K562 (cell line): Measurements from ENCODE around the gene ATP8B2. TPM values are rescaled to one million over a fixed set of nuclear protein-coding genes. Genes with fewer than 3 reads are reported as not detected.

ENCODE experiments used
- BMI1 ChIP-seq: fragments of 150-350 bp; IDR thresholded peaks from 2 replicates; pipeline ENCODE4 v1.6.1; 2014; ENCODE audit warnings: low read length
- CBX3 ChIP-seq, 2 experiments: IDR thresholded peaks; 1 replicate in 1 of 2; 2 replicates in 1 of 2; pipeline ENCODE4 v1.6.1; 2012; ENCODE audit warnings: inconsistent platforms in 2 of 2, low read length in 2 of 2, borderline replicate concordance in 1 of 2, control low read depth in 1 of 2
- CC2D1A ChIP-seq: fragments of 450-650 bp; IDR thresholded peaks from 2 replicates; pipeline ENCODE4 v1.6.1; 2017; ENCODE audit warnings: mild to moderate bottlenecking
- ESRRB ChIP-seq: fragments of 250-450 bp; sonication (Bioruptor Pico); IDR thresholded peaks from 2 replicates; pipeline ENCODE4 v1.5.0; 2020; ENCODE audit warnings: mild to moderate bottlenecking, moderate library complexity, borderline replicate concordance
- GABPA ChIP-seq: fragments of 200-800 bp; sonication (Bioruptor generic); conservative IDR thresholded peaks from 2 replicates; pipeline ENCODE4 v1.6.1; 2016; ENCODE audit warnings: low read depth, missing genetic modification characterization, missing compliant biosample characterization
- GTF2E2 ChIP-seq: fragments of 200-800 bp; sonication (Bioruptor generic); IDR thresholded peaks from 2 replicates; pipeline ENCODE4 v1.6.1; 2016; ENCODE audit warnings: missing genetic modification characterization, missing compliant biosample characterization
- HDAC3 ChIP-seq: fragments of 450-650 bp; IDR thresholded peaks from 2 replicates; pipeline ENCODE4 v1.6.1; 2018; ENCODE audit warnings: borderline replicate concordance, mild to moderate bottlenecking, moderate library complexity; ENCODE audit not compliant: partially characterized antibody
- KAT8 ChIP-seq: fragments of 450-650 bp; IDR thresholded peaks from 2 replicates; pipeline ENCODE4 v1.6.1; 2016; ENCODE audit warnings: low read depth, mild to moderate bottlenecking
- KDM4B ChIP-seq, 2 experiments: fragments of 450-650 bp in 1 of 2; sonication (generic) in 1 of 2; IDR thresholded peaks; 2 replicates each; pipeline ENCODE4 v1.6.1; 2016 to 2017; ENCODE audit warnings: borderline replicate concordance in 2 of 2, antibody characterized with exemption in 1 of 2, low read depth in 1 of 2, mild to moderate bottlenecking in 1 of 2
- L3MBTL2 ChIP-seq: fragments of 450-650 bp; IDR thresholded peaks from 2 replicates; pipeline ENCODE4 v1.6.1; 2016; ENCODE audit warnings: mild to moderate bottlenecking, moderate library complexity
- MEF2D ChIP-seq: conservative IDR thresholded peaks from 2 replicates; pipeline ENCODE4 v1.6.1; 2016; ENCODE audit warnings: low read depth, missing genetic modification characterization, missing compliant biosample characterization
- PREB ChIP-seq: sonication (generic); formaldehyde crosslinking; IDR thresholded peaks from 2 replicates; pipeline ENCODE4 v1.8.1; 2023; ENCODE audit warnings: mild to moderate bottlenecking, missing genetic modification reagents
- RBFOX2 ChIP-seq: fragments of 200-400 bp; formaldehyde crosslinking; IDR thresholded peaks from 2 replicates; pipeline ENCODE4 v1.6.1; 2017; ENCODE audit warnings: low read depth, mild to moderate bottlenecking, low read length, moderate library complexity
- RBM34 ChIP-seq: fragments of 200-400 bp; formaldehyde crosslinking; IDR thresholded peaks from 2 replicates; pipeline ENCODE4 v1.6.1; 2018; ENCODE audit warnings: low read length, borderline replicate concordance; ENCODE audit not compliant: insufficient read depth
- RBM39 ChIP-seq: fragments of 200-400 bp; formaldehyde crosslinking; optimal IDR thresholded peaks from 2 replicates; pipeline ENCODE3; 2018; ENCODE audit warnings: low read depth, low read length
- RNF2 ChIP-seq: sonication (generic); IDR thresholded peaks from 2 replicates; pipeline ENCODE4 v1.6.1; 2016
- SNIP1 ChIP-seq: fragments of 450-650 bp; IDR thresholded peaks from 2 replicates; pipeline ENCODE4 v1.7.1; 2017; ENCODE audit warnings: low read depth, mild to moderate bottlenecking
- SRSF9 ChIP-seq: fragments of 200-400 bp; formaldehyde crosslinking; IDR thresholded peaks from 2 replicates; pipeline ENCODE4 v1.6.1; 2017; ENCODE audit warnings: low read depth, low read length, borderline replicate concordance
- ZNF57 ChIP-seq: fragments of 450-650 bp; formaldehyde crosslinking; IDR thresholded peaks from 2 replicates; pipeline ENCODE4 v1.4.0; 2020; ENCODE audit warnings: mild to moderate bottlenecking, moderate library complexity
- polyA plus RNA-seq, 8 experiments: library from polyadenylated mRNA; depleted of rRNA in 4 of 8; stranded (reverse) in 5 of 8; unstranded in 3 of 8; fragments of >200 nt; fragmentation: Nextera tagmentation in 2 of 8; fragmentation: Illumina TruSeq in 1 of 8; extraction: Ambion mirVana in 2 of 8; extraction: Trizol in 1 of 8; gene quantifications; 2 replicates each; pipeline versions ENCODE4 v1.2.1 to v1.2.3, GENCODE V29; 2011 to 2014; ENCODE audit warnings: inconsistent platforms in 1 of 8, missing spikeins in 1 of 8
- total RNA-seq, 7 experiments: library from RNA; depleted of rRNA in 6 of 7; stranded (reverse); fragments of >200 nt in 6 of 7; fragmentation: Illumina TruSeq in 2 of 7; extraction: Trizol in 2 of 7; gene quantifications; 2 replicates each; pipeline versions ENCODE4 v1.2.1 to v1.2.3, GENCODE V29; 2011 to 2021; ENCODE audit warnings: low replicate concordance in 1 of 7
- TF ChIP-seq, protein P1 (sequence below): fragments of 450-650 bp; IDR thresholded peaks from 2 replicates; pipeline ENCODE4 v1.6.1; 2016; ENCODE audit warnings: low read depth, mild to moderate bottlenecking, moderate library complexity
- TF ChIP-seq, protein P2 (sequence below): fragments of 250-450 bp; sonication (Bioruptor Pico); IDR thresholded peaks from 2 replicates; pipeline ENCODE4 v1.9.0; 2021; ENCODE audit warnings: mild to moderate bottlenecking, inconsistent platforms
- TF ChIP-seq, protein P3 (sequence below), 3 experiments: IDR thresholded peaks in 2 of 3; conservative IDR thresholded peaks in 1 of 3; 2 replicates each; pipeline ENCODE4 v1.5.1; 2011 to 2012; ENCODE audit warnings: low read length in 3 of 3, mild to moderate bottlenecking in 3 of 3, control low read depth in 2 of 3, improper control_type of control experiment in 1 of 3, inconsistent platforms in 1 of 3, low read depth in 1 of 3, mixed read lengths in 1 of 3, moderate library complexity in 1 of 3; ENCODE audit not compliant: insufficient read depth in 2 of 3

The ATP8B2 gene
- total and polyA plus RNA-seq, 9 of the 15 experiments (the other 6 are each of a cell fraction or from before 2014, with no cell fraction given): 0.27 to 33.2 (median 18.4) TPM

- peak; percentile 65 for TF ChIP-seq RBFOX2
- peak; percentile 31; the same call in 1 of the 2 replicates for TF ChIP-seq CC2D1A
- TF ChIP-seq SNIP1: no peak
- TF ChIP-seq KAT8: no peak
- TF ChIP-seq GABPA (tag): peak; percentile 81
- peak; percentile 94 for TF ChIP-seq MEF2D (tag)
- no peak for TF ChIP-seq ESRRB
- peak; percentile 41; the same call in 1 of the 2 replicates for TF ChIP-seq L3MBTL2
- no peak for TF ChIP-seq HDAC3
- TF ChIP-seq, protein P1, sequence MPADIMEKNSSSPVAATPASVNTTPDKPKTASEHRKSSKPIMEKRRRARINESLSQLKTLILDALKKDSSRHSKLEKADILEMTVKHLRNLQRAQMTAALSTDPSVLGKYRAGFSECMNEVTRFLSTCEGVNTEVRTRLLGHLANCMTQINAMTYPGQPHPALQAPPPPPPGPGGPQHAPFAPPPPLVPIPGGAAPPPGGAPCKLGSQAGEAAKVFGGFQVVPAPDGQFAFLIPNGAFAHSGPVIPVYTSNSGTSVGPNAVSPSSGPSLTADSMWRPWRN: no peak
- TF ChIP-seq RNF2: no peak
- TF ChIP-seq CBX3 (IDR thresholded peaks at IDR 0.05; ENCODE audit: borderline replicate concordance in 1 of 2, low read length in 2 of 2): peak in 1 of 2 experiments; percentile 79; a peak in 1 of 3 replicates
- TF ChIP-seq, protein P2, sequence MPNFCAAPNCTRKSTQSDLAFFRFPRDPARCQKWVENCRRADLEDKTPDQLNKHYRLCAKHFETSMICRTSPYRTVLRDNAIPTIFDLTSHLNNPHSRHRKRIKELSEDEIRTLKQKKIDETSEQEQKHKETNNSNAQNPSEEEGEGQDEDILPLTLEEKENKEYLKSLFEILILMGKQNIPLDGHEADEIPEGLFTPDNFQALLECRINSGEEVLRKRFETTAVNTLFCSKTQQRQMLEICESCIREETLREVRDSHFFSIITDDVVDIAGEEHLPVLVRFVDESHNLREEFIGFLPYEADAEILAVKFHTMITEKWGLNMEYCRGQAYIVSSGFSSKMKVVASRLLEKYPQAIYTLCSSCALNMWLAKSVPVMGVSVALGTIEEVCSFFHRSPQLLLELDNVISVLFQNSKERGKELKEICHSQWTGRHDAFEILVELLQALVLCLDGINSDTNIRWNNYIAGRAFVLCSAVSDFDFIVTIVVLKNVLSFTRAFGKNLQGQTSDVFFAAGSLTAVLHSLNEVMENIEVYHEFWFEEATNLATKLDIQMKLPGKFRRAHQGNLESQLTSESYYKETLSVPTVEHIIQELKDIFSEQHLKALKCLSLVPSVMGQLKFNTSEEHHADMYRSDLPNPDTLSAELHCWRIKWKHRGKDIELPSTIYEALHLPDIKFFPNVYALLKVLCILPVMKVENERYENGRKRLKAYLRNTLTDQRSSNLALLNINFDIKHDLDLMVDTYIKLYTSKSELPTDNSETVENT (CRISPR knock-in tag): no peak
- TF ChIP-seq KDM4B (IDR thresholded peaks at IDR 0.05; ENCODE audit: borderline replicate concordance in 2 of 2, low read depth in 1 of 2): no peak
- no peak for TF ChIP-seq RBM39
- no peak for TF ChIP-seq RBM34
- TF ChIP-seq, protein P3, sequence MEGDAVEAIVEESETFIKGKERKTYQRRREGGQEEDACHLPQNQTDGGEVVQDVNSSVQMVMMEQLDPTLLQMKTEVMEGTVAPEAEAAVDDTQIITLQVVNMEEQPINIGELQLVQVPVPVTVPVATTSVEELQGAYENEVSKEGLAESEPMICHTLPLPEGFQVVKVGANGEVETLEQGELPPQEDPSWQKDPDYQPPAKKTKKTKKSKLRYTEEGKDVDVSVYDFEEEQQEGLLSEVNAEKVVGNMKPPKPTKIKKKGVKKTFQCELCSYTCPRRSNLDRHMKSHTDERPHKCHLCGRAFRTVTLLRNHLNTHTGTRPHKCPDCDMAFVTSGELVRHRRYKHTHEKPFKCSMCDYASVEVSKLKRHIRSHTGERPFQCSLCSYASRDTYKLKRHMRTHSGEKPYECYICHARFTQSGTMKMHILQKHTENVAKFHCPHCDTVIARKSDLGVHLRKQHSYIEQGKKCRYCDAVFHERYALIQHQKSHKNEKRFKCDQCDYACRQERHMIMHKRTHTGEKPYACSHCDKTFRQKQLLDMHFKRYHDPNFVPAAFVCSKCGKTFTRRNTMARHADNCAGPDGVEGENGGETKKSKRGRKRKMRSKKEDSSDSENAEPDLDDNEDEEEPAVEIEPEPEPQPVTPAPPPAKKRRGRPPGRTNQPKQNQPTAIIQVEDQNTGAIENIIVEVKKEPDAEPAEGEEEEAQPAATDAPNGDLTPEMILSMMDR (IDR thresholded peaks at IDR 0.05 in 2 of 3, conservative IDR thresholded peaks at IDR 0.05 in 1 of 3; ENCODE audit: insufficient read depth in 2 of 3, low read depth in 1 of 3, low read length in 3 of 3): peak; percentile 80 to 97 (median 95)
- TF ChIP-seq GTF2E2 (tag): no peak
- 0 out of 2 replicates have a peak, but pooled peaks have one; percentile 47 for TF ChIP-seq ZNF57
- TF ChIP-seq BMI1: no peak
- no peak for TF ChIP-seq PREB (CRISPR knock-in tag)
- TF ChIP-seq SRSF9: no peak
Observed at GRCh38 chr1:154325583-154326545, 539 bp downstream of the ATP8B2 start (continued).
